HepG2 (cell line): Measurements from ENCODE around the gene MCRIP2. TPM values are rescaled to one million over a fixed set of nuclear protein-coding genes. Genes with fewer than 3 reads are reported as not detected.
A peak's percentile ranks its signal among the peaks of the same experiment; 100 is the strongest.

Source experiments
- CAMTA2 ChIP-seq: sonication (generic); formaldehyde crosslinking; IDR thresholded peaks from 2 replicates; pipeline ENCODE4 v1.4.0; 2020; ENCODE audit warnings: mild to moderate bottlenecking, missing genetic modification reagents, borderline replicate concordance
- HCFC1 ChIP-seq: fragments of 150-350 bp; IDR thresholded peaks from 2 replicates; pipeline ENCODE4 v1.6.1; 2014; ENCODE audit warnings: low read depth, low read length
- NFKB2 ChIP-seq: sonication (generic); formaldehyde crosslinking; IDR thresholded peaks from 2 replicates; pipeline ENCODE4 v1.4.0; 2020; ENCODE audit warnings: missing genetic modification reagents, borderline replicate concordance
- ZBTB21 ChIP-seq: sonication (generic); formaldehyde crosslinking; IDR thresholded peaks from 2 replicates; pipeline ENCODE4 v1.4.0; 2020; ENCODE audit warnings: missing genetic modification reagents
- ZBTB44 ChIP-seq: sonication (generic); formaldehyde crosslinking; IDR thresholded peaks from 2 replicates; pipeline ENCODE4 v1.4.0; 2020; ENCODE audit warnings: missing genetic modification reagents
- ZHX1 ChIP-seq: sonication (generic); formaldehyde crosslinking; IDR thresholded peaks from 2 replicates; pipeline ENCODE4 v1.8.1; 2022; ENCODE audit warnings: low read depth, mild to moderate bottlenecking, missing genetic modification reagents
- ZNF841 ChIP-seq: sonication (generic); formaldehyde crosslinking; IDR thresholded peaks from 2 replicates; pipeline ENCODE4 v1.8.1; 2023; ENCODE audit warnings: missing genetic modification reagents, borderline replicate concordance
- polyA plus RNA-seq, 8 experiments: library from polyadenylated mRNA; depleted of rRNA in 3 of 8; stranded (reverse) in 7 of 8; unstranded in 1 of 8; fragments of >200 nt; fragmentation: Illumina TruSeq in 4 of 8; extraction: Trizol in 4 of 8; gene quantifications; 2 replicates each; pipeline versions ENCODE4 v1.2.1 to v1.2.3, GENCODE V29; 2011 to 2016; ENCODE audit warnings: low read depth in 4 of 8, missing spikeins in 1 of 8, mixed read lengths in 1 of 8; ENCODE audit not compliant: insufficient read depth in 1 of 8
- total RNA-seq, 5 experiments: library from RNA; depleted of rRNA; stranded (reverse); fragments of >200 nt; fragmentation: Illumina TruSeq; extraction: Trizol; gene quantifications; 2 replicates each; pipeline ENCODE4 v1.2.3, GENCODE V29; 2016; ENCODE audit warnings: low read depth in 1 of 5

Gene MCRIP2
- total and polyA plus RNA-seq, 2 of the 13 experiments (the other 11 are each of a cell fraction or from before 2014, with no cell fraction given) = 39.6 to 76.7 TPM

- TF ChIP-seq ZHX1 (CRISPR knock-in tag) (peak; percentile 40; the same call in 1 of the 2 replicates), ZBTB44 (CRISPR knock-in tag) (no peak), CAMTA2 (CRISPR knock-in tag) (no peak), ZNF841 (CRISPR knock-in tag) (no peak), HCFC1 (no peak), ZBTB21 (CRISPR knock-in tag) (no peak), NFKB2 (CRISPR knock-in tag) (no peak)
These were observed 35.3 kb downstream of the MCRIP2 start (continued) for GRCh38 chr16:676913-677312.
